Activated CD4-positive, alpha-beta T cell treated with anti-CD3 and anti-CD28 coated beads for 36 hours (primary cell): ENCODE results near the gene PPIH. TPM values are rescaled to one million over a fixed set of nuclear protein-coding genes. Genes with fewer than 3 reads are reported as not detected.
A peak's percentile ranks its signal among the peaks of the same experiment; 100 is the strongest.

Experiments used
- ATAC-seq: fragments of 200-7000 bp; cut with Tn5 transposase; one replicate; pipeline ENCODE4 v1.10.0; 2021; ENCODE audit warnings: mild to moderate bottlenecking, moderate library complexity
- CTCF ChIA-PET: fragments of 350-600 bp; sonication (Branson Sonifier 250); formaldehyde crosslinking; loops from one replicate; lab custom pipeline; 2021; ENCODE audit warnings: antibody characterized with exemption; lab: Charles Lee
- POLR2A ChIA-PET: fragments of 350-600 bp; sonication (Branson Sonifier 250); formaldehyde crosslinking; loops from one replicate; lab custom pipeline; 2021; ENCODE audit warnings: antibody characterized with exemption, inconsistent platforms; lab: Charles Lee
- DNase-seq: peaks from one replicate; pipeline ENCODE4 v3.0.0-alpha.2; 2020
- H3K27ac Mint-ChIP-seq: one replicate; pipeline ENCODE4 v1.8.0; 2021; ENCODE audit warnings: mixed read lengths
- H3K27me3 Mint-ChIP-seq: one replicate; pipeline ENCODE4 v1.8.0; 2021; ENCODE audit warnings: mixed read lengths
- H3K36me3 Mint-ChIP-seq: one replicate; pipeline ENCODE4 v1.8.0; 2021; ENCODE audit warnings: low read depth, mixed read lengths
- H3K4me1 Mint-ChIP-seq: one replicate; pipeline ENCODE4 v1.8.0; 2021; ENCODE audit warnings: mixed read lengths
- H3K4me3 Mint-ChIP-seq: one replicate; pipeline ENCODE4 v1.8.0; 2021; ENCODE audit warnings: mild to moderate bottlenecking, moderate library complexity, mixed read lengths
- H3K9me3 Mint-ChIP-seq: one replicate; pipeline ENCODE4 v1.8.0; 2021; ENCODE audit warnings: low read depth, mixed read lengths
- intact Hi-C, 2 experiments: fragments of 100-400 bp; cut with DNase I in 1 of 2; cut with micrococcal nuclease in 1 of 2; formaldehyde crosslinking; loops; one replicate each; pipeline versions ENCODE4 v1.14.2 to v1.15.1; 2022 to 2024; cut with DNase I, micrococcal nuclease
- total RNA-seq, 2 experiments: library from RNA; stranded (reverse); gene quantifications; one replicate each; pipeline ENCODE4 v1.2.3, GENCODE V29; 2021

The PPIH gene
- total RNA-seq, 2 experiments from 2014 or later, result 111 to 114 TPM

DNA sequence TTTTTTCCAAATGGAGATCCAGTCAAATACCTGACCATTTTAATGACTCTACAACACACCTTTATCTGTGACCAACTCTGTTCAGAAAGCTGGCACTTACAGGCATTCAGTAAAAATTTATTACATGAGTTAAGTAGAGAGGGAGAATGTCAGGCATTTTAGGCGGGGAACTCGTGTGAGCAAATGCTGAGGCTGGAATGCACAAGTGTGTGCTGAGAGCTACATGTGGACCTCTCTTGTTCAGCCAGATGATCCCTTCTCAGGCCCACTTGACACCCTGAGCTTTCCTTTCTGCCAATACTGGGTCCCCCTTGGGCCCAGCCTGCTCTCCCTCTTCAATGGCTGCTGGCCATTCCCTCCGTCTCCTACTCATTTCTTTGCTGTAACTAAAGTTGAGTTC, 11.7 kb downstream of the PPIH start:
- CTCF ChIA-PET, result interaction anchor here (0.5 to 0.8 kb wide), 2 partner anchors 12 to 44 kb away, joined by 3 to 4 read pairs; partner anchors contain the start of gene PPIH
- Mint-ChIP-seq H3K36me3 (peaks cover 44% of the 10 kb centered on the region), H3K4me1 (no peaks in the 10 kb centered on the region), H3K4me3 (no peak overlapping the region), H3K9me3 (no peaks in the 10 kb centered on the region), H3K27me3 (no peaks in the 10 kb centered on the region), H3K27ac (no peak overlapping the region)
- intact Hi-C loops, result no loop called here
- POLR2A ChIA-PET, result no interaction called here
- no peak for ATAC-seq
- DNase-seq, result no peak

DNA sequence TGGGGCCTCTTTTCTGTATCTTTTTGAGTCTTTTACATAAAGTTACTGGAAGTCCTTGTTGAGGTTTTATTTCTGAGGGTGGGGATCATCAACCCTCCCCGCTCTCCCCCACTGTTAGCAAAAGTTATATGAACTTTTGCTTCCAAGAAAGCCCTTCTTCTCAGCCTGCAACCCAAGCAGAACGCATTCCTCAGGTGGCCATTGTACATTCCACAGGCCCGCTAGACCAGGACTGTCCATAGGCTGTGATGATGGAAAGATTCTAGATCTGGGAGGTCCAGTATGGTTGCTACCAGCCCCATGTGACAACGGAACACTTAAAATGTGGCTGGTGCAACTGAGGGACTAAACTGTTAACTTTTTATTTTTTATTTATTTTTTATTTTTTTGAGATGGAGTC, 12.2 kb downstream of the PPIH start:
- no peak for ATAC-seq
- intact Hi-C loops, result no loop called here
- no peak for DNase-seq
- Mint-ChIP-seq H3K36me3 (peaks cover 44% of the 10 kb centered on the region), H3K27me3 (no peaks in the 10 kb centered on the region), H3K27ac (no peak overlapping the region), H3K4me3 (no peak overlapping the region), H3K9me3 (no peaks in the 10 kb centered on the region), H3K4me1 (no peaks in the 10 kb centered on the region)
- ChIA-PET POLR2A (interaction anchor here (0.8 kb wide), 1 partner anchor 12 kb away, joined by 3 read pairs; the partner anchor contains the start of gene PPIH), CTCF (interaction anchor here (0.5 kb wide), 1 partner anchor 43 kb away, joined by 4 read pairs; no protein-coding TSS in a partner anchor)

- Mint-ChIP-seq H3K4me1 (no peaks in the 10 kb centered on the region), H3K27me3 (no peaks in the 10 kb centered on the region), H3K4me3 (no peak overlapping the region), H3K9me3 (no peaks in the 10 kb centered on the region), H3K36me3 (peaks cover 31% of the 10 kb centered on the region), H3K27ac (no peak overlapping the region)
- CTCF ChIA-PET, result no interaction called here
- intact Hi-C loops, result no loop called here
- POLR2A ChIA-PET, result no interaction called here
- ATAC-seq (no peak), DNase-seq (no peak)
Observed at GRCh38 chr1:42674214-42674613, 16.0 kb downstream of the PPIH start.

DNA sequence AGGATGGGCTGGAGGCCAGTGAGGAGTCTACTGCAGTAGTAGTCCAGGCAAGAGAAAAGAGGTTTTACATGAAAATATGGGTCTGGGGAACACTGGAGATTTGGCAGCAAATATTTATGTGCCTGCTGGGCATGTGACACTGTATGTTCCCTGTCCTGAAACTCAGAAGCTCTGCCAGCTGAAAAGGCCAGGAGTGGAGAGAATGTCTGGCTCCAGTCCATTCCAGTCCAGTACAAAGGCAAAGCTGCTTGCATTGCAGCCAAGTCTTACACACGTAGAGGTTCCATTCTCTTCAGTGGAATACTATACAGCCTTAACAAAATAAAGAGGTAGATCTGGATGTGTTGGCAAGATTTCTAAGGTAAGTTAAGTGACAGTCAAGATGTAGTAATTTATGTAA, 16.5 kb downstream of the PPIH start:
- no peak for DNase-seq
- Mint-ChIP-seq H3K4me3 (no peak overlapping the region), H3K9me3 (no peaks in the 10 kb centered on the region), H3K27ac (no peak overlapping the region), H3K4me1 (no peaks in the 10 kb centered on the region), H3K27me3 (no peaks in the 10 kb centered on the region), H3K36me3 (peaks cover 30% of the 10 kb centered on the region)
- CTCF ChIA-PET, result interaction anchor here (1.3 kb wide), 1 partner anchor 14 kb away, joined by 4 read pairs; no protein-coding TSS in a partner anchor
- POLR2A ChIA-PET, result no interaction called here
- no peak for ATAC-seq
- intact Hi-C loops, result no loop called here

- Mint-ChIP-seq H3K4me3 (no peak overlapping the region), H3K4me1 (peaks cover 6% of the 10 kb centered on the region), H3K27me3 (no peaks in the 10 kb centered on the region), H3K36me3 (peaks cover 27% of the 10 kb centered on the region), H3K27ac (no peak overlapping the region), H3K9me3 (no peaks in the 10 kb centered on the region)
- ChIA-PET CTCF (interaction anchor here (0.6 to 1.3 kb wide), 2 partner anchors 15 to 1451 kb away, joined by 3 to 4 read pairs; no protein-coding TSS in a partner anchor), POLR2A (interaction anchor here (0.5 kb wide), 1 partner anchor 26 kb away, joined by 3 read pairs; no protein-coding TSS in a partner anchor)
- ATAC-seq (no peak), DNase-seq (no peak)
- intact Hi-C loops, result no loop called here
Observed at GRCh38 chr1:42675467-42675866, 17.2 kb downstream of the PPIH start.

DNA sequence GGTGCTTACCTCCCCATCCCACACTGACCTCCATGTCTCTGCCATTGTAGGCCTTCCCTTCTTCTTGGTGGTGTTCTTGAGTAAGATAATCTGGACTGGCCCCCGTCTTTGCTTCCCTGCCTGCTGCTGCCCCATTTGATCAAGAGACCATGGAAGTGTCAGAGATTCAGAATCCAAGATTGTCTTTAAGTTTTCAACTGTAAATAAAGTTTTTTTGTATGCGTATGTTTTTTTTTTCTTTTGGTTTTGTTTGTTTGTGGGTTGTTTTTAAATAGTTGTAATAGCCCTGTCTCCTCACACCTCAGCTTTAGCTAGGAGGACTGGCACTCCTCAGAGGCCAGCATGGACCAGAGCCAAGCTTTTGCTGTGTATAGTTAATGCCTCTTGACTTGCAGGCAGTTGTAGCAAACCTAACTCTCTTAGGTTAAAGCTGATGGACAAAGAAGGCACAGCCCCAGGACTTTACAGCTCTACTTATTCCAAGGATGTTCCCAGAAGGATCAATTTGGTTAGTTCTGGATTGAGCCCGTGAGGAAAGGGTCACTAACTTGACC, 18.4 kb downstream of the PPIH start:
- H3K9me3 Mint-ChIP-seq, result no peaks in the 10 kb centered on the region
- no peak for ATAC-seq
- no peak for DNase-seq
- intact Hi-C loops, result no loop called here
- ChIA-PET CTCF (no interaction called here), POLR2A (no interaction called here)
- H3K36me3 Mint-ChIP-seq, result peaks cover 25% of the 10 kb centered on the region
- H3K4me3 Mint-ChIP-seq, result no peak overlapping the region
- no peaks in the 10 kb centered on the region for H3K27me3 Mint-ChIP-seq
- H3K27ac Mint-ChIP-seq, result no peak overlapping the region
- H3K4me1 Mint-ChIP-seq, result peaks cover 14% of the 10 kb centered on the region

DNA sequence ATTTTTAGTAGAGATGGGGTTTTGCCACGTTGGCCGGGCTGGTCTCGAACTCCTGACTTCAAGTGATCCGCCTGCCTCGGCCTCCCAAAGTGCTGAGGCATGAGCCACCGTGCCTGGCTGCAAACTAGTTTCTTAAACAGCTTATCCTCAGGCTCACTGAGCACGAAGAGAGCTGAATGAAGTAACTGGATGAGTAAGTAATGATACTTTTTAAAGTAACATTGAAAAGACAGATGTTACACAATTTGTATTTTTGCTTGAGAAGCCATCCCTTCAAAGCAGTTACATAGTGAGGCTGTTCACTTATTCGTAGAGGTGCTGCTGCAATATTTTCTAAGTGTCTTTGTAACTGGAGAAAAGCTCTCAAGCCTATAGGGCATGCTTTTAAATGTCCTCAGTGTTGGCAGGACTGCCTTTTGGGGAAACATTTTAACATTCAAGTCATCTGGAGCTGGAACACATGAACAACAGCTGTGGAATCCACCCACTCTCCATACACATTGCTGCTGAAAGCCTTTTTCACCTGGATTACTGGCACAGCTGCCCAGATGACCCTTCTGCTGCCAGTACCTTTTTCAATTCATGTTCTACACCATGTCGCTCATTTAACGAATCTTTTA, 21.3 kb downstream of the PPIH start:
- no peaks in the 10 kb centered on the region for H3K9me3 Mint-ChIP-seq
- ATAC-seq (no peak), DNase-seq (no peak)
- H3K4me3 Mint-ChIP-seq, result no peak overlapping the region
- no peak overlapping the region for H3K27ac Mint-ChIP-seq
- ChIA-PET POLR2A (interaction anchor here (0.6 to 1.0 kb wide), 5 partner anchors 10 to 21 kb away, joined by 3 to 5 read pairs (median 3); partner anchors contain the start of gene PPIH), CTCF (interaction anchor here (0.6 to 1.8 kb wide), 5 partner anchors 11 to 22 kb away, joined by 3 to 5 read pairs (median 4); partner anchors contain the start of gene PPIH)
- no peaks in the 10 kb centered on the region for H3K27me3 Mint-ChIP-seq
- intact Hi-C loops, result no loop called here
- H3K4me1 Mint-ChIP-seq, result peaks cover 19% of the 10 kb centered on the region
- H3K36me3 Mint-ChIP-seq, result peaks cover 32% of the 10 kb centered on the region

- Mint-ChIP-seq H3K9me3 (no peaks in the 10 kb centered on the region), H3K4me3 (peak overlapping the region; percentile 85), H3K27me3 (no peaks in the 10 kb centered on the region), H3K36me3 (peaks cover 32% of the 10 kb centered on the region), H3K27ac (no peak overlapping the region), H3K4me1 (peaks cover 25% of the 10 kb centered on the region)
- ATAC-seq (no peak), DNase-seq (no peak)
- CTCF ChIA-PET, result interaction anchor here (0.7 to 1.8 kb wide), 4 partner anchors 10 to 102 kb away, joined by 3 to 5 read pairs (median 4); partner anchors contain the start of gene PPIH
- POLR2A ChIA-PET, result interaction anchor here (0.6 to 0.9 kb wide), 2 partner anchors 12 to 22 kb away, joined by 3 read pairs; partner anchors contain the start of gene PPIH
- intact Hi-C loops, result loop anchor here (5.0 to 10.0 kb wide), 3 partner anchors 345 to 1015 kb away; partner anchors contain the start of genes ELOVL1 (in 1 of the 2) and FOXJ3 (in 1 of the 2)
Observed at GRCh38 chr1:42680055-42680454, 21.8 kb downstream of the PPIH start.

GRCh38 chr1:42680921-42681683, 22.9 kb downstream of the PPIH start:
- DNase-seq, result peak; percentile 27
- no peaks in the 10 kb centered on the region for H3K9me3 Mint-ChIP-seq
- H3K4me1 Mint-ChIP-seq, result peaks cover 33% of the 10 kb centered on the region
- H3K27ac Mint-ChIP-seq, result peak overlapping the region; percentile 97
- peak overlapping the region; percentile 85 for H3K4me3 Mint-ChIP-seq
- no peak for ATAC-seq
- ChIA-PET POLR2A (interaction anchor here (0.9 to 4.3 kb wide), 4 partner anchors 10 to 347 kb away, joined by 3 to 21 read pairs (median 3); partner anchors contain the start of genes C1orf50, P3H1 and PPIH), CTCF (interaction anchor here (0.7 to 2.0 kb wide), 6 partner anchors 9 to 24 kb away, joined by 3 to 5 read pairs (median 4); partner anchors contain the start of gene PPIH)
- intact Hi-C loops, result loop anchor here (5.0 to 10.0 kb wide), 3 partner anchors 346 to 1016 kb away; partner anchors contain the start of genes ELOVL1 (in 1 of the 2) and FOXJ3 (in 1 of the 2)
- peaks cover 32% of the 10 kb centered on the region for H3K36me3 Mint-ChIP-seq
- H3K27me3 Mint-ChIP-seq, result no peaks in the 10 kb centered on the region

GRCh38 chr1:42681741-42682483, 23.7 kb downstream of the PPIH start, which contains the start of gene YBX1:
Gene YBX1, plus strand, starts transcription at chr1:42682418. Its CDS starts 148 bp downstream, at chr1:42682566.
- Mint-ChIP-seq H3K4me1 (peaks cover 41% of the 10 kb centered on the region), H3K27me3 (no peaks in the 10 kb centered on the region), H3K27ac (peak within 1 kb of the TSS; percentile 97), H3K4me3 (peak within 1 kb of the TSS; percentile 93), H3K9me3 (no peaks in the 10 kb centered on the region), H3K36me3 (peaks cover 36% of the 10 kb centered on the region)
- peak; percentile 97 for ATAC-seq
- intact Hi-C loops, result loop anchor here (1.0 to 10.0 kb wide), 15 partner anchors 24 to 1017 kb away; partner anchors contain the start of genes FOXJ3 (in 2 of the 2), PPCS (in 2 of the 2), ZMYND12 (in 2 of the 2) and C1orf50 (in 1 of the 2)
- CTCF ChIA-PET, result interaction anchor here (0.6 to 2.0 kb wide), 8 partner anchors 9 to 481 kb away, joined by 3 to 5 read pairs (median 3); partner anchors contain the start of genes P3H1 and PPIH
- DNase-seq, result peak; percentile 96
- POLR2A ChIA-PET, result interaction anchor here (0.7 to 4.3 kb wide), 10 partner anchors 9 to 348 kb away, joined by 3 to 21 read pairs (median 4); partner anchors contain the start of genes C1orf50, P3H1 and PPIH
